Measurements from ENCODE around the gene ITGA1. TPM values are rescaled to one million over a fixed set of nuclear protein-coding genes. Genes with fewer than 3 reads are reported as not detected.

The ITGA1 gene
- total RNA-seq, 2 experiments from 2014 or later, result not detected

- CTCF ChIA-PET (ENCODE audit: unreplicated experiment), result no interaction called here
- H3K9me2 ChIP-seq (ENCODE audit: insufficient read depth, low read length), result no peaks in the 10 kb centered on the region
- no peak overlapping the region for H3K4me2 ChIP-seq (ENCODE audit: low read length)
- no peaks in the 10 kb centered on the region for H3K9me3 ChIP-seq (ENCODE audit: low read length)
- TF ChIP-seq EZH2phosphoT487 (IDR thresholded peaks at IDR 0.05; ENCODE audit: borderline replicate concordance, low read depth, low read length) (no peak), CTCF (conservative IDR thresholded peaks at IDR 0.05; ENCODE audit: low read length) (no peak)
- peaks cover 10% of the 10 kb centered on the region for H3K4me1 ChIP-seq (ENCODE audit: insufficient read depth, low read length, poor library complexity, severe bottlenecking)
- H3K79me2 ChIP-seq (ENCODE audit: insufficient read depth, low read depth, low read length), result peaks cover 24% of the 10 kb centered on the region
- BruUV-seq (replicated peaks), result no TSS peak
- H3K36me3 ChIP-seq (ENCODE audit: insufficient read depth, low read length), result peaks cover 26% of the 10 kb centered on the region
- no peak overlapping the region for H3K4me3 ChIP-seq (ENCODE audit: low read depth, low read length, poor library complexity, severe bottlenecking)
- H2AFZ ChIP-seq (ENCODE audit: low read length), result no peak overlapping the region
- POLR2A ChIA-PET, result interaction anchor here (0.6 to 2.4 kb wide), 3 partner anchors 9 to 324 kb away, joined by 3 to 6 read pairs (median 5); no protein-coding TSS in a partner anchor
- intact Hi-C loops (cut with micrococcal nuclease; ENCODE audit: unreplicated experiment), result no loop called here
- H4K20me1 ChIP-seq (ENCODE audit: insufficient read depth, low read length), result peaks cover 13% of the 10 kb centered on the region
- H3K27ac ChIP-seq (ENCODE audit: low read depth, low read length, poor library complexity, severe bottlenecking), result no peak overlapping the region
- DNase-seq (ENCODE audit: low spot score), result no peak
These were observed 20.0 kb downstream of the ITGA1 start for GRCh38 chr5:52807723-52808122.

DNA sequence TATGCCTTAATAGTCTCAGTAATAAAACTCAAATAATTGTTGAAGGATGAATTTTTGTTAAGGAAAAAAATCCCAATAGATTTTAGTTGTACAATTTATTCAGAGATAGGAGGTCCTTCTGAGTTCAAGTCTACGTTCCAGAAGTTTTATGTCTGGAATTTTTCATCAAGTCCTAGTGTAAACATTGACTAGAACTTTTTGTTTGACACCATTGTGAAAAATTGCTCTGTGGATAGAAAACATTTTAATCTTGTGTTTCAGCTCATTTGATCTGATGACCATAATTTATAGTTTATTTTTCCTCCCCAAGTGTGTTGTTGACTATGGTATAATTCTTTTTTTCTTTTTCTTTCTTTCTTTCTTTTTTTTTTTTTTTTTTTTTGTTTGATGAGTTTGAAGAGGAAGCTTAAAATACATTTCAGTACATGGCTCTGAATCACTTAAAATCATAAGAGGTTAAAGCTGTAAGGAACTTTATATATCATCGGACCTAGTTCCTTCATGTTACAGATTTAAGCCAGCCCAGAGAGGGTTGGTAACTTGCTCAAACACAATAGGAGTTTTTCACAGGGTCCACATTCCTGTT lies 20.7 kb downstream of the ITGA1 start:
- Histone ChIP-seq H3K36me3 (ENCODE audit: insufficient read depth, low read length) (peaks cover 21% of the 10 kb centered on the region), H3K9me3 (ENCODE audit: low read length) (no peaks in the 10 kb centered on the region), H3K4me2 (ENCODE audit: low read length) (no peak overlapping the region), H2AFZ (ENCODE audit: low read length) (no peak overlapping the region), H3K79me2 (ENCODE audit: insufficient read depth, low read depth, low read length) (peaks cover 17% of the 10 kb centered on the region), H3K4me1 (ENCODE audit: insufficient read depth, low read length, poor library complexity, severe bottlenecking) (peaks cover 3% of the 10 kb centered on the region), H4K20me1 (ENCODE audit: insufficient read depth, low read length) (peaks cover 7% of the 10 kb centered on the region), H3K9me2 (ENCODE audit: insufficient read depth, low read length) (no peaks in the 10 kb centered on the region), H3K27ac (ENCODE audit: low read depth, low read length, poor library complexity, severe bottlenecking) (no peak overlapping the region), H3K4me3 (ENCODE audit: low read depth, low read length, poor library complexity, severe bottlenecking) (no peak overlapping the region)
- TF ChIP-seq EZH2phosphoT487 (IDR thresholded peaks at IDR 0.05; ENCODE audit: borderline replicate concordance, low read depth, low read length), result no peak
- TF ChIP-seq CTCF (conservative IDR thresholded peaks at IDR 0.05; ENCODE audit: low read length), result no peak
- intact Hi-C loops (cut with micrococcal nuclease; ENCODE audit: unreplicated experiment), result no loop called here
- no TSS peak for BruUV-seq (replicated peaks)
- ChIA-PET CTCF (ENCODE audit: unreplicated experiment) (no interaction called here), POLR2A (interaction anchor here (0.6 to 2.4 kb wide), 7 partner anchors 9 to 1060 kb away, joined by 3 to 7 read pairs (median 6); no protein-coding TSS in a partner anchor)
- no peak for DNase-seq (ENCODE audit: low spot score)

DNA sequence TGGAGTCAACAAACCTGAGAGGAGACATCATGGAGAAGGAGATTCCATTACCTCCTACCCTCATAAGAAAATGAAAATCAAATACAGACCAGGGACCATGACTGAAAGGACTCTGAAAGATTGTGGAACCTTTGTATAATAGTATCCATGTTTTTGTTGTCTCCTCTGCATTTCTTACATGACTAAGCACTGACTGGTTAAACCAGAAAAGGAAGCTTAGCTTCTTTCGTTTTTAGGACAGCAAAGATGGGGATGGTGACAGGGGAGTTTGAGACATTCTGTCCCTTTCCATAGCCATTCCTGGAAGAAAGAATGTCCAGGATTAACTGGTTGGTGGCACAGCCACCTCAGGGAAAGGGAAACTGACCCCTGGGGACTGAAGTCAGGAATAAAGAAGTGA lies 22.2 kb downstream of the ITGA1 start:
- TF ChIP-seq CTCF (conservative IDR thresholded peaks at IDR 0.05; ENCODE audit: low read length) (no peak), EZH2phosphoT487 (IDR thresholded peaks at IDR 0.05; ENCODE audit: borderline replicate concordance, low read depth, low read length) (no peak)
- H3K27ac ChIP-seq (ENCODE audit: low read depth, low read length, poor library complexity, severe bottlenecking), result no peak overlapping the region
- CTCF ChIA-PET (ENCODE audit: unreplicated experiment), result no interaction called here
- peaks cover 4% of the 10 kb centered on the region; the same call in 1 of the 2 replicates for H4K20me1 ChIP-seq (ENCODE audit: insufficient read depth, low read length)
- H3K36me3 ChIP-seq (ENCODE audit: insufficient read depth, low read length), result peaks cover 9% of the 10 kb centered on the region
- peaks cover 3% of the 10 kb centered on the region; the same call in 1 of the 2 replicates for H3K79me2 ChIP-seq (ENCODE audit: insufficient read depth, low read depth, low read length)
- BruUV-seq (replicated peaks), result no TSS peak
- no peak overlapping the region for H2AFZ ChIP-seq (ENCODE audit: low read length)
- intact Hi-C loops (cut with micrococcal nuclease; ENCODE audit: unreplicated experiment), result no loop called here
- no peak overlapping the region for H3K4me3 ChIP-seq (ENCODE audit: low read depth, low read length, poor library complexity, severe bottlenecking)
- POLR2A ChIA-PET, result interaction anchor here (4.4 kb wide), 1 partner anchor 11 kb away, joined by 21 read pairs; no protein-coding TSS in a partner anchor
- no peaks in the 10 kb centered on the region for H3K4me1 ChIP-seq (ENCODE audit: insufficient read depth, low read length, poor library complexity, severe bottlenecking)
- H3K9me3 ChIP-seq (ENCODE audit: low read length), result no peaks in the 10 kb centered on the region
- no peak overlapping the region for H3K4me2 ChIP-seq (ENCODE audit: low read length)
- no peaks in the 10 kb centered on the region for H3K9me2 ChIP-seq (ENCODE audit: insufficient read depth, low read length)
- no peak for DNase-seq (ENCODE audit: low spot score)

All from OCI-LY7 (cell line).